Measurements from ENCODE around the gene UQCC3. TPM values are rescaled to one million over a fixed set of nuclear protein-coding genes. Genes with fewer than 3 reads are reported as not detected.
A peak's percentile ranks its signal among the peaks of the same experiment; 100 is the strongest.

The UQCC3 gene
- total RNA-seq, 4 donors from 2014 or later, result 11.1 to 23.9 (median 12.7) TPM

GRCh38 chr11:62645671-62645945, 25.9 kb upstream of the UQCC3 start:
- TF ChIP-seq CTCF (IDR thresholded peaks at IDR 0.05), result no peak
- no peak for TF ChIP-seq POLR2A (IDR thresholded peaks at IDR 0.05)
- no peak for DNase-seq
- no peaks in the 10 kb centered on the region for H3K9me3 ChIP-seq

GRCh38 chr11:62645946-62646824, 25.3 kb upstream of the UQCC3 start, which contains the start of gene GANAB:
TSS of gene GANAB (minus strand) at chr11:62646613. CDS start at chr11:62646599, 14 bp downstream.
- Histone ChIP-seq H3K4me3 (peak within 1 kb of the TSS; percentile 68 to 99 (median 90)), H3K36me3 (peaks cover 0 to 45% (median 0%) of the 10 kb centered on the region in 3 donors), H3K27me3 (no peaks in the 10 kb centered on the region), H3K9me3 (no peaks in the 10 kb centered on the region), H3K27ac (peak within 1 kb of the TSS; percentile 79 to 93 (median 92)), H3K4me1 (peaks cover 0 to 22% (median 6%) of the 10 kb centered on the region in 4 donors)
- TF ChIP-seq POLR2A (IDR thresholded peaks at IDR 0.05) (peak; percentile 83 to 89), CTCF (IDR thresholded peaks at IDR 0.05) (no peak)
- DNase-seq, result peak; percentile 100

More at GRCh38 chr11:62645671-62645945, 25.9 kb upstream of the UQCC3 start:
- Histone ChIP-seq H3K27ac (peak overlapping the region; percentile 79 to 93 (median 92)), H3K27me3 (no peaks in the 10 kb centered on the region), H3K36me3 (peaks cover 0 to 45% (median 0%) of the 10 kb centered on the region in 3 donors), H3K4me1 (peaks cover 0 to 22% (median 6%) of the 10 kb centered on the region in 4 donors), H3K4me3 (peak overlapping the region; percentile 68 to 99 (median 90))

- Histone ChIP-seq H3K36me3 (peaks cover 0 to 45% (median 0%) of the 10 kb centered on the region in 3 donors), H3K27ac (peak overlapping the region in 2 of 4 donors; percentile 39 to 93), H3K27me3 (no peaks in the 10 kb centered on the region), H3K4me1 (peaks cover 0 to 30% (median 10%) of the 10 kb centered on the region in 4 donors), H3K4me3 (peak overlapping the region in 2 of 4 donors; percentile 96 to 99), H3K9me3 (no peaks in the 10 kb centered on the region)
- no peak for DNase-seq
- no peak for TF ChIP-seq CTCF (IDR thresholded peaks at IDR 0.05)
- no peak for TF ChIP-seq POLR2A (IDR thresholded peaks at IDR 0.05)
These were observed 24.5 kb upstream of the UQCC3 start for GRCh38 chr11:62646825-62647608.

- H3K9me3 ChIP-seq, result no peaks in the 10 kb centered on the region
- no peaks in the 10 kb centered on the region for H3K27me3 ChIP-seq
- no peak for TF ChIP-seq CTCF (IDR thresholded peaks at IDR 0.05)
- TF ChIP-seq POLR2A (IDR thresholded peaks at IDR 0.05), result no peak
- H3K4me1 ChIP-seq, result peaks cover 0 to 35% (median 13%) of the 10 kb centered on the region in 4 donors
- peaks cover 0 to 42% (median 0%) of the 10 kb centered on the region in 3 donors for H3K36me3 ChIP-seq
- H3K4me3 ChIP-seq, result no peak overlapping the region
- DNase-seq, result no peak
- H3K27ac ChIP-seq, result no peak overlapping the region
These were observed 23.9 kb upstream of the UQCC3 start for GRCh38 chr11:62647609-62648005.

- Histone ChIP-seq H3K27ac (no peak overlapping the region), H3K4me1 (peaks cover 0 to 35% (median 13%) of the 10 kb centered on the region in 4 donors), H3K36me3 (peaks cover 0 to 34% (median 0%) of the 10 kb centered on the region in 3 donors), H3K4me3 (no peak overlapping the region), H3K9me3 (no peaks in the 10 kb centered on the region), H3K27me3 (no peaks in the 10 kb centered on the region)
- no peak for TF ChIP-seq CTCF (IDR thresholded peaks at IDR 0.05)
- TF ChIP-seq POLR2A (IDR thresholded peaks at IDR 0.05), result no peak
- no peak for DNase-seq
These were observed 23.1 kb upstream of the UQCC3 start for GRCh38 chr11:62648185-62648966.

Measured in Peyer's patch (tissue), 4 donors.